Eye (tissue), 1 donor: ENCODE measurements around the gene KISS1R.
"Not testable (repeated sequence)": the region's sequence is repeated elsewhere in the genome, so short reads cannot be mapped to it uniquely, and the experiment has no call there.

Source experiments
- DNase-seq: peaks from one replicate; pipeline ENCODE4 v3.0.0-alpha.2; 2015

The KISS1R gene

DNA sequence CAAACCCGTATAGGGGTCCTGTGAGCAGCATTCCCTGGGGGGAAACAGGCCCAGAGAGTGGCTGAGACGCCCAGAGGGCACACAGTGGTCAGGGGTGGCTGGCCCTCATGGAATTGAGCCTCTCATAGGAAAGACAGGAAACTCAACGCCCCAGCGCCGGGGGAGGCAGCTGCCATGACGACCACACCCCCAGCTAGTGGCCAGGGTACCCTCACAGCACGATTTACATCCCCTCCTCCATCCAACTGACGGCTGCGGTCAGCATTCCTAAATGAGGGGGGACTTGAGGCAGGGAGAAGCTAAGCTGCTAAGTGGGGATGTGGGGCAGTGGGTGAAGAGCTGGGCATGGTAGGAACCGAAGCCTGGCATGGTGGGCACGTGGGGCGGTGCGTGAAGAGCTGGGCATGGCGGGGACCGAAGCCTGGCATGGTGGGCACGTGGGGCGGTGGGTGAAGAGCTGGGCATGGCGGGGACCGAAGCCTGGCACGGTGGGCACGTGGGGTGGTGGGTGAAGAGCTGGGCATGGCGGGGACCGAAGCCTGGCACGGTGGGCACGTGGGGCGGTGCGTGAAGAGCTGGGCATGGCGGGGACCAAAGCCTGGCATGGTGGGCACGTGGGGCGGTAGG, 34.1 kb upstream of the KISS1R start:
- no peak for DNase-seq

DNA sequence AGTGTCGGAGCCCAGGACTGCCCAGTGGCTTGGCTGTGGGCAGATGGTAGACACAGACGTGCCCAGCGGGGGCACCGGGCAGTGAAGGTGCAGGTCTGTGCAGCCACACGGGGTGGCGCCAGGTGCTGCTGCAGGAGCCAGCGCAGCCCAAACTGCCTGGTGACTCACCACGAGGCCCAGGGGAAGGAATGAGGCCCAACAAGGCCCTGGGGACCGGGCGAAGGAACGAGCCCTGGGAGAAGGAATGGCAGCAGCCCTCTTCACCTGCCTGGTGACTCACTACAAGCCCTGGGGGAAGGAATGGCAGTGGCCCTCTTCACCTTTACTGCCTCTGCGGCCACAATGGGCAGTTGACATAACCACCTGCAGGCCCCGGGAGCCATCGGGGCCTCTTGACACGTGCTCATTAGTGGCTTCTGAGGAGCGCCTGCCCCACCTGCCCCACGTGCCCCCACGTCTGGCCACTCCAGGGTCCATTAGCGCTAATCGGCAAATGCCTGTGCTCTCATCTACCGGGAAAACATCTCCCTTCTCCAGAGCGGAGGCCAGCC, 33.4 kb upstream of the KISS1R start:
- no peak for DNase-seq

DNA sequence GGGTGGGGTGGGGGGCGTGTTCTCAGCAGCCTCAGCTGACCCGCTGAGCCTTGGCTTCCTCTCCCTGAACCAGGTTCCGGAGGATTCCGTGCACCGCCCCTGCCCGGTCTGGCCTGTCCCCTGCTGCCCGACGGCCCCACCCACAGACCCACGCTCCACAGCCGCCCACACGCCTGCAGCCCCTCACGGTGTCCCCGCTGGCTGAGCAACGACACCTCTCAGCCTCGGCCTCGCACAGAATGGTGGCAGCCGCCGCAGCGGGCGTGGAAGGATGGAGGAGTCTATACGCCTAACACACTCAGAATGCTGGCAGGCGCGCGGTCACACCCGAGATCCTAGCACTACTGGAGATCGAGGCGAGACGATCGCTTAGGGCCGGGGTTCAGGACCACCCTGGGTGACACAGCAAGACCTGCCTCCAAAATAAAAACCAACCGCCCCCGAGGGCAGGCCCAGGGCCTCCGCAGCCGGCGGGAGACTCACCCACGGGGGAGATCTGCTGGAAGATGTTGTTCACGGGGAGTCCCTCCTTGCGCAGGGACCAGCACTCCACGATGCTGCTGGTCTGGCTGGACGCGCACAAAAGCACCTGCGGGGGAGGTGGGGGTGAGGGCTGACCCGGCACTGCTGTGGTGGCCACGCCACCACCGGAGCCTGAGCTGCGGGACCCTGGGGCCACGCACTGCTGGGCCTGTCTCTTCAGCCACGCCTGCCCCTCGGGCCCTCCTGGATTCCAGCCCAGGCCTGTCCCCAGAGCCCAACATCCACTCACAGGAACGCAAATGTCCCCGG, 32.5 kb upstream of the KISS1R start:
- DNase-seq, result no peak

DNA sequence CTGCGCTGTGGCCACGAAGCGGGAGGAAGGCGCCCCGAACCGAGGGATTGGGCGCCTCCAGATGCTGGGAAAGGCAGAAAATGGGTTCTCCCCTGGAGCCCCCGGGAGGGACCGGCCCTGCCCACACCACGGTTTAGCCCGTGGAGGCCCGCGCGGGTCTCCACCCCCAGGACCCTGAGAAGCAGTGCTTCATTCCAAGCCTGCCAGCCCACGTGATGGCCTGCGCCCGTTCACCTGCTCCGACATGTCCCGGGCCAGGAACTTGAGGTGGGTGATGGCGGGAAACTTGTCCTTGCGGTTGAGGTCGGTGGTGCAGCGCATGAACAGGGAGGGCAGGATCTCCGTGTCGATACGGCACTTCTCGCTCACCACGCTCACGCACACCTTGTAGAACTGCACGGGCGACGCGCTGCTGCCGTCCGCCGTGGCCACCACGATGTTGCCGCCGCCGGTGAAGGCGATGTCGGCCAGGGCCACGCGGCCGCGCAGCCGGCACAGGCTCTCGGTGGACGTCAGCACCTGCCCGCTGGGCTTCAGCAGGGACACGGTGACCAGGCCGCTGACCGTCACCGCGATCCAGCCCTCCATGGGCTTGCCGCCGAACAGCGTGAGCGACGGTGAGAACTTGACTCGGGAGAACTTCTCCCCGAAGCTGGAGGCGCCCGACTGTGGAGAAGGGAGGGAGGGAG, 31.5 kb upstream of the KISS1R start:
- no peak for DNase-seq

DNA sequence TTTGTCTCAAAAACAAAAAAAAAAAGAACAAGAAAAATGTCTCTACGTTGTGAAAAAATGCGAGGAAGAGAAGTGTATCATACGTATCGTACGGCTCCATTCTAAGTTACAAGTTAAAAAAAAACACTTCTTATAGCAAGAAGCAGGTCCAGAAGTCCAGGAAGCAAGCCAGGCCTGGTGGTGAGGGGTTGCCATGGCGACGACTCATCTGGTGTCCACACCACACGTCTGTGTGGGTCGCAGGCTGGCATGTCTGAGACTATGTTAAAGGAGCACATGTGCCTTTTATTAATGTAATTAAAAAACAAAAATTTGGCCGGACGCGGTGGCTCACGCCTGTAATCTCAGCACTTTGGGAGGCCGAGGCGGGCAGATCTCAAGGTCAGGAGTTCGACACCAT, 30.1 kb upstream of the KISS1R start:
- no peak for DNase-seq

DNA sequence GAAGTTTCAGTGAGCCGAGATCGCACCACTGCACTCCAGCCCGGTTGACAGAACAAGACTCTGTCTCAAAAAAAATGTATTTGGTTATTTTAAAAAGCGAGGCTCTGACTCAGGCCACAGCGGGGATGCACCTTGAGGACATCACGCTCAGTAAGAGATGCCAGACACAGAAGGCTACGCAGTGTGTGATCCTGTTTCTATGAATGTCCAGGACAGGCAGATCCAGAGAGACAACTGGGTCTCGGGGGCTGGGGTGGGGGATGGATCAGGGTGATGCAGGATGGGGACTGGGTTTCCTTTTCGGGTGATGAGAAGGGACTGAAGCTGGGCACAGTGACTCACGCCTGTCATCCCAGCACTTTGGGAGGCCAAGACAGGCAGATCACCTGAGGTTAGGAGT, 29.5 kb upstream of the KISS1R start:
- no peak for DNase-seq

DNA sequence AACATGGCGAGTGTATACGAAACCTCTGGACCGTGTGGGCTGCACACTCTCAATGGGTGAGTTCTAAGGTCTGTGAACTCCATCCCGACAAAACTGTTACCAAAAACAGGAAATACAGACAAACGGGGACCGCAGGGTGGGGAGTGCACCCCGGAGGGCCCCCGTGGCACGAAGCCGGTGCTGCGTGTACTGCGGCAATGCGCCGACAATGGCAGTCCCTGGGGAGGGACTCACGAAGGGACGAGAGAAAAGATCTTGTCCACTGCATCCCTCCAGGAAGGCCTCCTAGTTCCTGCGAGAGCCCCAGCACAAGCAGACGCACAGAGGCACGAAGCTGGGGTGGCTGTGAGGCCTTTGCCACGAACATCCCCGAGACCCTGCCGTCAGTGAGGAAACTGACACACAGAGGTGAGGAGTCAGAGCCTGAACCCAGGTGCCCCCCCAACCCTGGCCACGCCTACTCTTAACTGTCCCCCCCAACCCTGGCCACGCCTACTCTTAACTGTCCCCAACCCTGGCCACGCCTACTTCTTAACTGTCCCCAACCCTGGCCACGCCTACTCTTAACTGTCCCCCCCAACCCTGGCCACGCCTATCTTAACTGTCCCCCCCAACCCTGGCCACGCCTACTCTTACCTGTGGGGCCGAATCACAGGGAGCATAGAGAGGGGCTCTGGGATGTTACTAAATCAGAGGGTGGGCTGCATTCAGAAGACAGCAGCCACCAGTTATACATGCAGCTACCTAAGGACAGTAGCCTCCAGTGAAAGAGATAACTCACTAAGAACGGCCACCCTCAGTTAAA, 28.4 kb upstream of the KISS1R start:
- DNase-seq, result no peak

DNA sequence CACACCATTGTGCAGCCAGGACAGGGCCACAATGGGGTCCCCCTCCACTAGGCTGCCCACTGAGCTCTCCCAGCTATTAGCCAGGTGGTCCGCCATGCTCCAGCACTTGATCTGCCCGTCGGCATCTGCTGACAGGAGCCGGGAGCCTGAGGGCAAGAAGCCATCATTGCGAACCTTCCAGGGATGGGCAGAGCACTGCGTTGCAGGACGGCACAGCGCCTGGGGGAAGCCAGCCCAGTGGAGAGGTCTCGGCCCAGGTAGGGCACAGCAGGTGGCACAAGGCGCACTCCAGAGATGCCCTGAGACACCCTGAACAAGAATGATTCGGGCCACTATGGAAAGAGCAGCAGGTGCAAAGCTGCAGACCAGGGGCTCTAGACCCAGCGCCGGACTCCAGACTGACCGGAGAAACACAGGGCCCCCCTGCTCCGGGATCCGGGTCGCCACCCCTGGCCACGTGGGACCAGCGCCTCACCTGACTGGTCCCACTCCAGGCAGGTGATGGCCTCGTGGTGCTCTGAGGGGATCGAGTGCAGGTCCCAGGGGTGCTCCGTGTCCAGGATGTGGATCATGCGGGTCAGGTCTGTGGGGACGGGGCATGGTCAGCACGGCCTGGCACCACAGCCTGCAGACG, 27.4 kb upstream of the KISS1R start:
- DNase-seq, result no peak

DNA sequence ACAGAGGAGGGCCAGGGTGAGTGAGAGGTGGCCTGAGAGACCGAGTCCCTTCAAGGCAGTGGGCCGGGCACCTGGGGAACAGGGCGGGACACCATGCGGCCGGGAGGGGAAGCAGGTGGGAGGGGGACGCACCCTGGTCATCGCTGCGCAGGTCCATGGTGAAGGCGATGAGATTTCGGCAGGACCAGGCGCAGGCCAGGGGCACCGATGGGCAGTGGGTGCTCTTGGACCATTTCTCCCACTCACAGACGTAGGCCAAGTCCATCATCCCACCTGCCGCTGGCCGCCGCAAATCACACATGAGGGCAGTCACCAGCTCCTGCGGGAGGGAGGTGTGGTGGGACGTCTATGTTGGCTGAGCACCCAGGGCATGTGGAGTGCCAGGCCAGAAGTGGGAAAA, 26.3 kb upstream of the KISS1R start:
- DNase-seq, result no peak

DNA sequence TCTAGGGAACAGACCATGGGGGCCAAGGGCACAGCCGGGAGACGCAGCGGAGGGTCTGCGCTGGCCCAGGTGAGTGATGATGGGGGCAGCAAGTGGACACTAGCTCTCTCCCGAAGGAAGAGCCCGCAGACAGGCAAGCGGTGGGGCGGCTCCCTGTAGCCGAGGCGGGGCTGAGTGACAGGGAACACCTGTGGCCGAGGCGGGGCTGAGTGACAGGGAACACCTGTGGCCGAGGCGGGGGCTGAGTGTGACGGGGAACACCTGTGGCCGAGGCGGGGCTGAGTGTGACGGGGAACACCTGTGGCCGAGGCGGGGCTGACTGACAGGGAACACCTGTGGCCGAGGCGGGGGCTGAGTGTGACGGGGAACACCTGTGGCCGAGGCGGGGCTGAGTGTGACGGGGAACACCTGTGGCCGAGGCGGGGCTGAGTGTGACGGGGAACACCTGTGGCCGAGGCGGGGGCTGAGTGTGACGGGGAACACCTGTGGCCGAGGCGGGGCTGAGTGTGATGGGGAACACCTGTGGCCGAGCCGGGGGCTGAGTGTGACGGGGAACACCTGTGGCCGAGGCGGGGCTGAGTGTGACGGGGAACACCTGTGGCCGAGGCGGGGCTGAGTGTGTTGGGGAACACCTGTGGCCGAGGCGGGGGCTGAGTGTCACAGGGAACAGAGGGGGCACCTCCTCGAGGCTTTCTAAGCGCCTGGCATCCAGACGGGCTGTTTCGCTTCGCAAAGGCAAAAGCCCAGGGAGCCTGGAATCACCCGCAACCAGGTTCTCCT, 25.5 kb upstream of the KISS1R start:
- DNase-seq, result not testable (repeated sequence)

DNA sequence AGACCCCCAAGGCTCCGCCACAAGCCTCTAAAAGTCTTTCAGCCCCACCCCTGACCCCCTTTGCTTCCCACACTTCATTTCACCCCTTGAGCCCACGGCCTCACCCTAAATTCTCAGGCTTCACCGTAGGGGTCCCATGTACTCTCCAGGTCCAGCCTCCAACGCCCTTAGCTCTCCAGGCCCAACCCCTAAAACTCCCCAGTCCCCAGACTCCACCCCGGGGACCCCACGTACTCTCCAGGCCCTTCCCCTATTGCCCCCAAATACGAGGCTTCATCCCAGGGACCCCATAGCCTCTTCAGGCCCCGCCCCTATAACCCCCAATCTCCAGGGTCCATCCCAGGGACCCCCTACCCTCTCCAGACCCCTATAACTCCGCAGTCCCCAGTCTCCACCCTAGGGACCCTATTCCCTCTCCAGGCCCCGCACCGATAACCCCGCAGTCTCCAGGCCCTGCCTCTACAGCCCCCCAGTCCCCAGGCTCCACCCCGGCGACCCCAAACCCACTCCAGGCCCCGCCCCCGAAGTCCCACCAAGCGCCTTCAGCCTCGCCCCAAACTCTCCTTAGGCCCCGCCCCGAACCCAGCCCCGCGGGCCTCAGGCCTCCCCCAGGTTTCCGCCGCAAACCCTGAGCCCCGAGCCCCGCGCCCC, 24.8 kb upstream of the KISS1R start:
- peak; percentile 24 for DNase-seq

DNA sequence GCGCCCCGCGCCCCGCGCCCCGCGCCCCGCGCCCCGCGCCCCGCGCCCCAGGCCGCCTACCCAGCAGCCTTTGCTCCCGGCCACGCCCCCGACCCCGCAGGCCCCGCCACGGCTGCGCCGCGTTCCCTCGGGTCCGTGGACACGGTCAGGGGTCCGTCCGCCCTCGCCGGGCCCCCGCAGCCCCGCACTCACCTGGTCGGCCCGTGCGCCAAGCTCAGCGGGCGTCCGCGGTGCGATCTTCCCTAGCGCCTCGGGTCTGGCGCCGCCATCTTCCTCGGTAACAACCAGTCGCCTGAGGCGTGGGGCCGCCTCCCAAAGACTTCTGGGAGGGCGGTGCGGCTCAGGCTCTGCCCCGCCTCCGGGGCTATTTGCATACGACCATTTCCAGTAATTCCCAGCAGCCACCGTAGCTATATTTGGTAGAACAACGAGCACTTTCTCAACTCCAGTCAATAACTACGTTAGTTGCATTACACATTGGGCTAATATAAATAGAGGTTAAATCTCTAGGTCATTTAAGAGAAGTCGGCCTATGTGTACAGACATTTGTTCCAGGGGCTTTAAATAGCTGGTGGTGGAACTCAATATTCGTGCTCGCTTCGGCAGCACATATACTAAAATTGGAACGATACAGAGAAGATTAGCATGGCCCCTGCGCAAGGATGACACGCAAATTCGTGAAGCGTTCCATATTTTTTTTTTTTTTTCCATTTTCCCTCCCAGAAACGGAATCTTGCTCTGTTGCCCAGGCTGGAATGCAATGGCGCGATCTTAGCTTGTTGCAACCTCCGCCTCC, 24.0 kb upstream of the KISS1R start, which contains the start of the genes MED16 and RNU6-9:
Gene MED16 (minus strand): TSS at position 294 of the 796 bp plus-strand sequence. CDS start 2,056 bp downstream, outside the sequence.
Gene RNU6-9 (plus strand): TSS at position 591 of the 796 bp plus-strand sequence.
- DNase-seq, result peak; percentile 98

DNA sequence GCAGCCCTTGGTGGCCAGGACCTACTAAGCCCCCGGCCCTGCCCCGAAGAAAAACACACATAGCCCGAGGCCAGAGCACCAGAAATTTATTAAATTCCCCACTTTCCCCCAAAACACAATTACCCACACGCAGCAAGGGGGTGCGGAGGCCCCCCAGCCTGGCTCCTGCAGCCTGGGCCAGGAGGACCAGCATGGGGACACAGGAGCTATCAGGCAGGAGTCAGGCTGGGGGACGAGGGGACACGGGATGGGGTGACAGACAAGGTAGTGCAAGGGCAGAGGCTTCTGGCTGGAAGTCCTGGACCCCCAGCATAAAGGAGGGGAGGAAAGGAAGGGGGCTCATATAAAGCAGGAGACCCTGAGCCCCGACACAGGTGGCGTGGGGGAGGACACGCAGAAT, 20.7 kb upstream of the KISS1R start:
- DNase-seq, result no peak

DNA sequence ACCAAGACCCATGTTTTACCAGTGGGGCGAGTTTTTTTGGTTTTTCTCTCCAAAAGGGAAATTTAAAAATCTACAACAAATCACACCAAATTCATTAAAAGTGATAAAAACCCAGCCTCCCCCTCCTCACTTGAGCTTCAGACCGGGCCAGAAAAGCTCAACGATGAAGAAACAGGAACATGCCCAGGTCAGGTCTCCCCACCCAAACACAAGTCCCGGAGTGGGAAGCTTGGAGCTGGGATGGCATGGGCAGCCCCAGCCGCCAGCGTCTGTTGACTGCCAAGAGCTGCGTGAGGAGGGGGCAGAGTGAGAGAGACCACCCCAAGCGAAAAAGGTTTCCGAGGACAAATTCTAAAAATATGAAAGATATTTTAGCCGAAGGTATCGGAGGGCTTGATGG, 20.1 kb upstream of the KISS1R start:
- no peak for DNase-seq

DNA sequence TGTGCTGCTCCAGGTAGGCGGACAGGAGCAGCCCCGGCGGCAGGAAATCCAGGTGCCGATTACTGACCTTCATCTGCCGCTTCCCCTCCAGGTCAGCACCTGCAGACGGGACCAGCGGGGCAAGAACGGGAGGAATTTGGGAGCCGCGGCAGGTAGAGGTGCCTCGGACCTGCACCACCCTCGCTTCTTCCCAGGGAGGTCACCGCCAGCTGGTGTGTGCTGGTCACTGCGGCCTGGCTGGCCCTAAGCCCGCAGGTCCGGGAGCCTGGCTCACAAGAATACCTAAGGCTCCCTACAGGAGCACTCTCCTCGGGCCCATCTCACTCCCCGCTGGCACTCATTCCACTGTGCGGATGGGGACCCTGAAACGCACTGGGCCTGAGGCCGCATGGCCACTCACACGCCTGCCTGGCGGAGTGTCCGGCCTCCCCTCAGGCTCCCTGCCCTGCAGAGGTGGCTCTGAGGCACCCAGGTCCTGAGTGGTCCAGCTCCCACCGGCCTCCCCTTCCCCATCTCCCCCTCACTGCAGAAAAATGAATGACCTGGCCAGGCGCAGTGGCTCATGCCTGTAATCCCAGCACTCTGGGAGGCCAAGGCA, 19.6 kb upstream of the KISS1R start:
- DNase-seq, result no peak

DNA sequence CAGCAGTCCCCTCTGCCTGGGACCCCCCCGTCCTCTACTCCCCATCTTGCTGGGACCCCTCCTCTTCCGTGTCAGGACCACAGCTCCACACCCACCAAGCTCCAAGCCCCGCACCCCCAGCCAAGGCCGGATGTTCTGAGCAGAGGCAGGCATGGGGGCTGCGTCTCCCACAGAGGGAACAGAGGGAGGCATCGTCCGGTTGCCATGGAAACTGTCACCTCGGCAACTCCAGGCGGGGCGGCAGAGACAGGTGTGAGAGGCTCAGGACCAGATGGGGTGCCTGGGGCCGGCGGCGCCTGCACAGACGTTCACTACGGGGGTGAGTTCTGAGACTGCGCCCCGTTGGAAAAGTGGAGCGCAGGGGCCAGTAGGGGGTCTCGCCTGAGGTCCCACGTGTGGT, 18.5 kb upstream of the KISS1R start:
- peak; percentile 83 for DNase-seq

DNA sequence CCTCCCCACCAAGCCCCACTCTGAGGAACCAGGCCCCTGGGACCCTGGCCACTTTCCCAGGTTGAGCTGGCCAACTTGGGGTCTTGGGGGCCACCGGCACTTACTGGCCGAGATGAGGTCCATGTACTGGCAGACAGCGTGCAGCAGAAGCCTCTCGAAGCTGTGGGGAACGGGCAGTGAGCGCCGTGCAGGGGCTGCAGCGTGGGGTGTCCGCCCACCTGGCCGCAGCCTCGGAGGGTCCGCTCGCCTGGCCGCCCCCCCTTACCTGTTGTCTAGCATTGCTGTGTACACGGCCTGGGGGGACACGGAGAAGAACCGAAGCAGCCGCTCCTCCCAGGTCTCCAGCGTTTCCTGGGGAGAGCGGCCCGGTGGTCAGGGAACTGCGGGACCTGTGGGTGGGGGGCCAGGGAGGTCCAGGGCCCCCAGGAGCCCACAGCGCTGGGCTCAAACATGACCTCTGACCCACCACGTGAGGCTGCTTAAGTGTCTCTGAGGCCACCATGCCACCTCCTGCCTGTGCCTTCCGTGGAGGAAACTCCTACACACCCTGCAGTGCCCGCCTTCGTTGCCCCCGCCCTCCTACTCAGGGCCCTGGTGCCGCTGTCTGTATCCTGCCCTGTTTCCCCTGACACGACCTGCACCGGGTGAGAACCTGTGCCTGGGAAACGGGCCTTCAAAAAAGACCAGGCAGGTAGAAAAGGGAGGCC, 17.6 kb upstream of the KISS1R start:
- no peak for DNase-seq

DNA sequence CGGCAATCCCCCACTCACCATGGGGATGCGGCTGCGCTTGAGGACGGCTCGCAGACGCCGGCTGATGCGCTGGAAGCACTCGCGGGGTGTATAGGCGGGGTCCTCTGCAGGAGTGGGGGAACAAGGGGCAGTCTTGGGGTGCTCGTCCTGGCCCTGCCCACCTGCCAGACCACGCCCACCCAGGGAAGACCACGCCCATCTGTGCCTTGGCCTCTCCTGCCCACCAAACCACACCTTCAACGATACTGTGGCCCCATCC, 17.2 kb upstream of the KISS1R start:
- DNase-seq, result no peak
